OCI-LY3 (cell line): ENCODE measurements around the gene TBC1D4.

Experiments
- CTCF ChIP-seq: fragments of 200-600, 300-600 bp; sonication (generic); IDR thresholded peaks from 2 replicates; pipeline ENCODE4 v1.5.1; 2014; ENCODE audit warnings: antibody characterized with exemption, low read length, low read depth
- EZH2phosphoT487 ChIP-seq: fragments of 200-600 bp; shearing (Covaris generic); IDR thresholded peaks from 2 replicates; pipeline ENCODE4 v1.6.1; 2018; ENCODE audit warnings: antibody characterized with exemption, mixed run types, low read depth

GRCh38 chr13:75371203-75371602, 110.8 kb downstream of the TBC1D4 start:
- TF ChIP-seq CTCF (no peak), EZH2phosphoT487 (no peak)
